Omental fat pad (tissue), 4 donors: ENCODE results near the gene SPON2. TPM values are rescaled to one million over a fixed set of nuclear protein-coding genes. Genes with fewer than 3 reads are reported as not detected.

Experiments
- ATAC-seq: fragments of 150-250 bp; one replicate; pipeline ENCODE4 v1.9.1; 2016; ENCODE audit warnings: mild to moderate bottlenecking, moderate library complexity; ENCODE audit not compliant: low FRiP score
- DNase-seq: peaks from one replicate; pipeline ENCODE4 v3.0.0-alpha.2; 2019; ENCODE audit warnings: low spot score
- CTCF ChIP-seq, 3 donors: fragments of 450-650 bp; IDR thresholded peaks; one replicate each; pipeline ENCODE4 v1.5.1; 2016 to 2017; ENCODE audit warnings: antibody characterized with exemption in 3 of 3, mild to moderate bottlenecking in 3 of 3, moderate library complexity in 2 of 3
- total RNA-seq, 4 donors: library from RNA; depleted of rRNA; stranded (reverse); fragments of >200 nt; gene quantifications; one replicate each; pipeline ENCODE4 v1.1.0, GENCODE V29; 2016

The SPON2 gene
- total RNA-seq, 4 donors from 2014 or later = 14.2 to 99.5 (median 30.1) TPM

GRCh38 chr4:1216869-1217294, 44.5 kb upstream of the SPON2 start:
- DNase-seq (no peak), ATAC-seq (no peak)
- TF ChIP-seq CTCF (IDR thresholded peaks at IDR 0.05) = no peak

GRCh38 chr4:1216076-1216614, 43.8 kb upstream of the SPON2 start:
- no peak for ATAC-seq
- DNase-seq = no peak
- TF ChIP-seq CTCF (IDR thresholded peaks at IDR 0.05) = no peak

- DNase-seq = no peak
- no peak for ATAC-seq
- no peak for TF ChIP-seq CTCF (IDR thresholded peaks at IDR 0.05)
These were observed 43.0 kb upstream of the SPON2 start for GRCh38 chr4:1215141-1216075.

- no peak for TF ChIP-seq CTCF (IDR thresholded peaks at IDR 0.05)
- no peak for DNase-seq
- ATAC-seq = no peak
These were observed 42.0 kb upstream of the SPON2 start for GRCh38 chr4:1214101-1215095.

GRCh38 chr4:1213336-1213995, 41.1 kb upstream of the SPON2 start:
- TF ChIP-seq CTCF (IDR thresholded peaks at IDR 0.05) = no peak
- DNase-seq (no peak), ATAC-seq (no peak)
